GM03348 (cell line): Measurements from ENCODE around the gene PELI2.
A peak's percentile ranks its signal among the peaks of the same experiment; 100 is the strongest.

Source experiments
- DNase-seq: peaks from one replicate; pipeline ENCODE4 v3.0.0; 2012; ENCODE audit warnings: low spot score

The PELI2 gene

GRCh38 chr14:56206596-56206995 is 88.4 kb downstream of the PELI2 start:
- DNase-seq = no peak

GRCh38 chr14:56207626-56208292 is 89.5 kb downstream of the PELI2 start:
- no peak for DNase-seq

- no peak for DNase-seq
These were observed 90.3 kb downstream of the PELI2 start for GRCh38 chr14:56208520-56208919.

- DNase-seq = no peak
These were observed 92.4 kb downstream of the PELI2 start for GRCh38 chr14:56210571-56210970.

GRCh38 chr14:56211084-56211483 is 92.9 kb downstream of the PELI2 start:
- DNase-seq = no peak

- DNase-seq = no peak
These were observed 93.6 kb downstream of the PELI2 start for GRCh38 chr14:56211844-56212243.

- DNase-seq = no peak
These were observed 94.3 kb downstream of the PELI2 start for GRCh38 chr14:56212521-56212920.

GRCh38 chr14:56213306-56213705 is 95.1 kb downstream of the PELI2 start:
- no peak for DNase-seq

- no peak for DNase-seq
These were observed 97.0 kb downstream of the PELI2 start for GRCh38 chr14:56215180-56215579.

- peak; percentile 27 for DNase-seq
These were observed 98.6 kb downstream of the PELI2 start for GRCh38 chr14:56216626-56217379.

GRCh38 chr14:56217380-56218045 is 99.3 kb downstream of the PELI2 start:
- no peak for DNase-seq

- DNase-seq = no peak
These were observed 101.6 kb downstream of the PELI2 start for GRCh38 chr14:56219666-56220413.

- DNase-seq = no peak
These were observed 103.3 kb downstream of the PELI2 start for GRCh38 chr14:56221382-56222128.

- DNase-seq = no peak
These were observed 106.0 kb downstream of the PELI2 start for GRCh38 chr14:56224229-56224628.

- no peak for DNase-seq
These were observed 106.8 kb downstream of the PELI2 start for GRCh38 chr14:56224691-56225681.

- DNase-seq = no peak
These were observed 117.2 kb downstream of the PELI2 start for GRCh38 chr14:56235388-56235787.

GRCh38 chr14:56237398-56237797 is 119.2 kb downstream of the PELI2 start:
- DNase-seq = no peak

- DNase-seq = no peak
These were observed 123.2 kb downstream of the PELI2 start for GRCh38 chr14:56241461-56241860.

- no peak for DNase-seq
These were observed 124.9 kb downstream of the PELI2 start for GRCh38 chr14:56243110-56243509.

GRCh38 chr14:56244138-56244789 is 126.1 kb downstream of the PELI2 start:
- DNase-seq = peak; percentile 74
